HG03064 (cell line): ENCODE results near the gene STRN4.
"Not testable (repeated sequence)": the region's sequence is repeated elsewhere in the genome, so short reads cannot be mapped to it uniquely, and the experiment has no call there.

Experiments
- ATAC-seq: cut with Tn5 transposase; IDR thresholded peaks from one replicate; pipeline ENCODE4 v1.9.1; 2021; ENCODE audit warnings: low read depth; ENCODE audit not compliant: unreplicated experiment

The STRN4 gene, protein sequence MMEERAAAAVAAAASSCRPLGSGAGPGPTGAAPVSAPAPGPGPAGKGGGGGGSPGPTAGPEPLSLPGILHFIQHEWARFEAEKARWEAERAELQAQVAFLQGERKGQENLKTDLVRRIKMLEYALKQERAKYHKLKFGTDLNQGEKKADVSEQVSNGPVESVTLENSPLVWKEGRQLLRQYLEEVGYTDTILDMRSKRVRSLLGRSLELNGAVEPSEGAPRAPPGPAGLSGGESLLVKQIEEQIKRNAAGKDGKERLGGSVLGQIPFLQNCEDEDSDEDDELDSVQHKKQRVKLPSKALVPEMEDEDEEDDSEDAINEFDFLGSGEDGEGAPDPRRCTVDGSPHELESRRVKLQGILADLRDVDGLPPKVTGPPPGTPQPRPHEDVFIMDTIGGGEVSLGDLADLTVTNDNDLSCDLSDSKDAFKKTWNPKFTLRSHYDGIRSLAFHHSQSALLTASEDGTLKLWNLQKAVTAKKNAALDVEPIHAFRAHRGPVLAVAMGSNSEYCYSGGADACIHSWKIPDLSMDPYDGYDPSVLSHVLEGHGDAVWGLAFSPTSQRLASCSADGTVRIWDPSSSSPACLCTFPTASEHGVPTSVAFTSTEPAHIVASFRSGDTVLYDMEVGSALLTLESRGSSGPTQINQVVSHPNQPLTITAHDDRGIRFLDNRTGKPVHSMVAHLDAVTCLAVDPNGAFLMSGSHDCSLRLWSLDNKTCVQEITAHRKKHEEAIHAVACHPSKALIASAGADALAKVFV

GRCh38 chr19:46746281-46747057 is at the start of gene STRN4:
Gene STRN4, minus strand, starts transcription at chr19:46746450. Its CDS starts 20 bp downstream, at chr19:46746430.
- ATAC-seq = no peak

DNA sequence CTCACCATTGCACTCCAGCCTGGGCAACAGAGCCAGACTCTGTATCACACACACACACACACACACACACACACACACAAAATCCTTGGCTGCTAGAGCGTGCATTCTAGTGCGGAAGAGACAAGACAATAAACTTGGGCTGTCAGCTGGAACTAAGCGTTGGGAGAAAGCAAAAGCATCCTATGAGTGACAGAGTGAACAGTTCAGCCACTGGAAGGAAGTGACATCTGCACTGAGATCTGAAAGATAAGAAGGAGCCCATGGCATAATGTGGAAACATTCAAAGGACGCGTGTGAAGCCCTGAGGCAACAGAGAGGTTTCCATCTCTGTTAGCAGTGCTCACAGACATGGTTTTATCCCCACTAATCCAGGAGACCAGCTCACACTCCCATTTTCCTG is 45.7 kb upstream of the STRN4 start:
- ATAC-seq = no peak

GRCh38 chr19:46789371-46789770 is 43.1 kb upstream of the STRN4 start:
- no peak for ATAC-seq

- ATAC-seq = no peak
These were observed 42.7 kb upstream of the STRN4 start for GRCh38 chr19:46788968-46789338.

- ATAC-seq = no peak
These were observed 42.2 kb upstream of the STRN4 start, which contains the start of gene SLC1A5 for GRCh38 chr19:46788262-46788967. Gene SLC1A5, minus strand, starts transcription at chr19:46788594. Its CDS starts 629 bp downstream, at chr19:46787965.

DNA sequence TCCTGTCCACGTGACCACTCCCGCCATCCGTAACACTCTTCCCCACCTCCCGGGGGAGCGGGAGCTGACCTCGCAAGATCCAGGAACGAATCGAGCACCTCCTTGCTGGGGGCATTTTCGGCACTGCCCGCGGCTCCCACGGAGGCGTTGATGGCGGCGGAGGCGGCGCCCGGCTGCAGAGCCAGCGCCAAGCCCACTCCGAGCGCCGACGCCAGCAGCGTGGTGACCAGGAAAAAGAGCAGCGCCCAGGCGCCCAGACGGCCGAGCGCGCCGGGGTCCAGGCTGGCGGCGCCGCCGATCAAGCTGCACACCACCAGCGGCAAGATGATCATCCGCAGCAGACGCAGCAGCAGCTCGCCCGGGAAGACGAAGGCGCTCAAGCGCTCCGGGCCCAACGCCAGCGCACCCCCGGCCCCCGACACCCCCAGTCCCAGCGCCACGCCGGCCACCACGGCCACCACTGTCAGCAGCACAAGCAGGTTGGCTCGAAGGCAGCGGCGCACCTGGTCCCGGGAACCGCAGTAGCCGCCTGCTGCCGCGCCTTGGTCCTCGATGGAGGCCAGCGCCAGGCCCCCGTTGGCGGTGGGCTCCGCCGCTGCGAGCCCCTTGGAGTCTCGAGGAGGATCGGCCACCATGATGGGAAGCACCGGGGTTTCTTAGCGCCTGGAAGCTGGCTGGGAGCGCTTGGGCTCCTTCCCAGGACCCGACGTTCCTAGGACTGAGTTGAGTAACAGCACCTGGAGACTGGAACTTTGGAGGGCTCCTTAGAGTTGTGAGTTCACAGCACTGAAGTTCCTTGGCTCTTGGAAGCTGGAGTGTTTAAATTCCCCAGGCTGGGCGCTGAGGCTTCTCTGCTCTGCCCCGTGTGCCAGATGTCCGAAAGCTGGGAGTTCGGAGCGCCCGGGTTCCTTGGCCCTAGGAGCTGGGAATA is 41.3 kb upstream of the STRN4 start:
- ATAC-seq = no peak

DNA sequence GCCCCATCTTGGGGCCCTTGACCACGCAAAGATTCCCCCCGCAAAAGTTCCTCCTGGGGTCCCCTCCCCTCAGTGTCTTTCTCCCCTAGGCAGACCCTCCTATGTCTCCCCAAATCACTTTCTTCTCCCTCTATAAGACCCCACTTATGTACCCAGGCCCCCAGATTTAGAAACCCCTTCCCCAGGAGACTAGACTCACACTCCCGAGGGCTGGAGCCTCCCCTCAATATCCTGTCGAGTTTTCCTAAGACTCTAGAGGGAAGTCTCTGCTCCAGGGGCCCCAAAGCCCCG is 40.7 kb upstream of the STRN4 start:
- no peak for ATAC-seq

GRCh38 chr19:46786236-46787039 is 40.2 kb upstream of the STRN4 start:
- no peak for ATAC-seq

- no peak for ATAC-seq
These were observed 39.7 kb upstream of the STRN4 start for GRCh38 chr19:46785980-46786235.

DNA sequence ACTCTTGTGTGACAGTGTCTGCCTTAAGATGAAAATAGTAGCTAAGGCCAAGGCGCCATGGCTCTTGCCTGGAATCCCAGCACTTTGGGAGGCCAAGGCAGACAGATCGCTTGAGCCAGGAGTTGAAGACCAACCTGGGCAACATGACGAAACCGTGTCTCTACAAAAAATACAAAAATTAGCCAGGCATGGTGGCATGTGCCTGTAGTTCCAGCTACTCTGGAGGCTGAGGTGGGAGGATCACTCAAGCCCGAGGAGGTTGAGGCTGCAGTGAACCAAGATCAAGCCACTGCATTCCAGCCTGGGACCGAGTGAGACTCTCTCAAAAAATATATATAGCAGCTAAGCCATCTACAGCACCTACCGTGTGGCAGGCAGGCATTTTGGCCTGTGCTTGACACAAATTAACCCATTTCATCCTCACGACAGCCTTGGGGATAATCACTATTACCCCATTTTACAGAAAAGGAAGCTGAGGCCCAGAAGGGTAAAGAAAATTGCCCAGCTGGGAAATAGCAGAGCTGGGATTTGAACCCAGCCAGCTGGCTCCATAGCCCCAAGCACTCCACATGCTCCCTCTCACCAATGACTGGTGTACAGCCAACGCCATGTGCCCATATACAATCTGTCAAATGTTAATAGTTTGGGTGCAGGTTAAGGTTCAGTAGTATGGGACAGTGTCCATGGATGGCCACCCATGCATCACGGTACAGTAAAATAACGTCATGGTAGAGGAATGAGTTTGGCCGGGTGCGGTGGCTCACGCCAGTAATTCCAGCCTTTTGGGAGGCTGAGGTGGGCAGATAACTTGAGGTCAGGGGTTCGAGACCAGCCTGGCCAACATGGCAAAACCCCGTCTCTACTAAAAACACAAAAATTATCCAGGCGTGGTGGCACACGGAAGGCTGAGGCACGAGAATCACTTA is 39.1 kb upstream of the STRN4 start:
- no peak for ATAC-seq

DNA sequence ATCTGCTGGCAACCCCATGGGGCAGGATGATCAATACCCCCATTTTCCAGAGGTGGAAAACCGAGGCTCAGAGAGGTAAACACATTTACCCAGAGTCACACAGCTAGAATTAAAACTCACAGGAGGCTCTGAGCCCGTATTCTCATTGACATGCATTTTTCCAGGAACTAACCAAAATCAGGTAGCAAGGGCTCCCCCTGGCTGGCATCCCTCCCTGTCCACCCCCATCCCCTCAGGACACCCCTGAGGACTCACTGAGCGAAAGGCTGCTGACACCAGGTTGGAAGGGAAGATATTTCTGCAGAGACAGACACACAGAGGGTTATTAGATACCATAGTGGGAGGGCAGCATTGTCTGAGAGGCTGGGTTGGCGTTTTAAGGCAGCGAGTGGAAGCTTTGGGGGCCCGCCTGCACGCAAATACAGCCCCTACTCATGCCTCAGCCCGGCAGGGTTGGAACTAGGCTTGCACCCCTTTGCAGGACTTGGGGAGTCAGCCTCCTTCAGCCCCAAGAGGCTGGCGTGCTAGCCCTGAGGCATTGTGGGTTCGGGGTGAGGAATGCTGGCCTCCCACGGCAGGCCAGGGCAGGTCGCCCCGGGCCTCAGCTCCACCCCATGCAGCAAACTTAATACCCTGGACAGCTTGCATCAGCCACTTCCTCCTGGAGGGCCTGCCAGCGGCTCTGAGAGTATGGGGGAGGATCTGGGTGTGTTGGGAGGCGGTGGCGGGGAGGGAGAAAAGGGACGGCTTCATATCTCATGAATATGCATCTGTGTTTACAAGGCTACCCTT is 38.2 kb upstream of the STRN4 start:
- ATAC-seq = no peak

- no peak for ATAC-seq
These were observed 37.4 kb upstream of the STRN4 start for GRCh38 chr19:46783670-46784069.

- no peak for ATAC-seq
These were observed 36.2 kb upstream of the STRN4 start for GRCh38 chr19:46782355-46783019.

- not testable (repeated sequence) for ATAC-seq
These were observed 31.9 kb upstream of the STRN4 start for GRCh38 chr19:46777956-46778645.

- no peak for ATAC-seq
These were observed 31.0 kb upstream of the STRN4 start for GRCh38 chr19:46776927-46777911.
